Right cardiac atrium (tissue), 5 donors: ENCODE data around the gene WBP1L. TPM values are rescaled to one million over a fixed set of nuclear protein-coding genes. Genes with fewer than 3 reads are reported as not detected.
"Not testable (repeated sequence)": the region's sequence is repeated elsewhere in the genome, so short reads cannot be mapped to it uniquely, and the experiment has no call there.

Experiments
- ATAC-seq, 2 donors: fragments of 200-7000 bp; cut with Tn5 transposase; one replicate each; pipeline versions ENCODE4 v1.8.0 to v1.9.1; 2020; ENCODE audit warnings: moderate library complexity in 2 of 2, mild to moderate bottlenecking in 1 of 2
- DNase-seq, 3 donors: peaks; one replicate each; pipeline ENCODE4 v3.0.0-alpha.2; 2020
- H3K27ac ChIP-seq: one replicate; pipeline ENCODE4 v1.5.1; 2013; ENCODE audit warnings: mild to moderate bottlenecking, low read length, control low read depth, moderate library complexity
- H3K27me3 ChIP-seq: one replicate; pipeline ENCODE4 v1.6.1; 2013; ENCODE audit not compliant: control insufficient read depth, insufficient read depth
- H3K4me1 ChIP-seq: one replicate; pipeline ENCODE4 v1.6.1; 2013; ENCODE audit warnings: low read length; ENCODE audit not compliant: control insufficient read depth, insufficient read depth
- H3K4me3 ChIP-seq: one replicate; pipeline ENCODE4 v1.5.1; 2013; ENCODE audit warnings: low read length, control low read depth
- H3K9me3 ChIP-seq: one replicate; pipeline ENCODE4 v1.6.1; 2013; ENCODE audit warnings: low read length; ENCODE audit not compliant: control insufficient read depth
- WGBS: extraction: QIAGEN DNeasy Blood & Tissue Kit; methylation state at CpG from one replicate; pipeline ENCODE4 v1.1.7; 2013; 5-methylcytosine and 5-hydroxymethylcytosine counted together
- intact Hi-C, 4 donors: fragments of 100-400 bp; cut with DNase I; formaldehyde crosslinking; loops; one replicate each; pipeline versions ENCODE4 v1.11.0 to v1.14.0; 2022 to 2023
- polyA plus RNA-seq: library from polyadenylated mRNA; stranded (reverse); fragments of 200-250 nt; gene quantifications from one replicate; pipeline ENCODE4 v1.2.3, GENCODE V29; 2013
- total RNA-seq, 4 donors: library from RNA; stranded (reverse); fragmentation: NEBNext Ultra II Directional; extraction: Animal tissue kit (Norgen Biotek cat#: 25700); gene quantifications; one replicate each; pipeline ENCODE4 v1.2.1, GENCODE V29; 2021
- donor health status: healthy with polysubstance abuse.
- donor health status: DM: no; HTN: yes; CAD: no.
- donor health status: DM: no; HTN: no; CAD: no.
- donor health status: DM: no; HTN: yes; CAD: no; lungs with severe emphysema.
- donor health status: DM: yes; HTN: yes; CAD: no.

WBP1L gene
- total and polyA plus RNA-seq, 5 donors, result 19.1 to 50.5 (median 36.9) TPM

GRCh38 chr10:102712843-102713538, 30.8 kb upstream of the WBP1L start:
- ATAC-seq, result no peak
- WGBS, result 8% methylated on average over 8 of the region's 8 CpGs
- intact Hi-C loops, result loop anchor here in 2 of 4 donors (5.0 kb wide), 2 partner anchors 41 to 66 kb away; no protein-coding TSS in a partner anchor

GRCh38 chr10:102713539-102713813, 30.3 kb upstream of the WBP1L start:
- H3K4me3 ChIP-seq, result peak overlapping the region; percentile 82
- DNase-seq, result no peak
- no peaks in the 10 kb centered on the region for H3K9me3 ChIP-seq
- H3K4me1 ChIP-seq, result peaks cover under 1% of the 10 kb centered on the region
- peak; percentile 39 to 67 for ATAC-seq
- intact Hi-C loops, result loop anchor here in 2 of 4 donors (5.0 kb wide), 2 partner anchors 41 to 66 kb away; no protein-coding TSS in a partner anchor
- H3K27ac ChIP-seq, result peak overlapping the region; percentile 86
- WGBS, result under 1% methylated on average over 13 of the region's 13 CpGs
- no peaks in the 10 kb centered on the region for H3K27me3 ChIP-seq

More at GRCh38 chr10:102712843-102713538, 30.8 kb upstream of the WBP1L start:
- no peaks in the 10 kb centered on the region for H3K9me3 ChIP-seq
- H3K4me1 ChIP-seq, result no peaks in the 10 kb centered on the region
- H3K27ac ChIP-seq, result peak overlapping the region; percentile 44
- H3K4me3 ChIP-seq, result peak overlapping the region; percentile 82
- no peaks in the 10 kb centered on the region for H3K27me3 ChIP-seq
- DNase-seq, result no peak

- H3K27me3 ChIP-seq, result no peaks in the 10 kb centered on the region
- peak within 1 kb of the TSS; percentile 86 for H3K27ac ChIP-seq
- no peaks in the 10 kb centered on the region for H3K9me3 ChIP-seq
- peak within 1 kb of the TSS; percentile 82 for H3K4me3 ChIP-seq
- H3K4me1 ChIP-seq, result peaks cover 2% of the 10 kb centered on the region
- intact Hi-C loops, result loop anchor here in 2 of 4 donors (5.0 kb wide), 2 partner anchors 42 to 67 kb away; no protein-coding TSS in a partner anchor
- peak; percentile 98 to 99 for ATAC-seq
- DNase-seq, result peak; percentile 99 to 100 (median 99)
- WGBS, result under 1% methylated on average over 62 of the region's 62 CpGs
These were observed 29.7 kb upstream of the WBP1L start, which contains the start of gene ARL3 for GRCh38 chr10:102713814-102714620. Gene ARL3 (minus strand): TSS chr10:102714397. CDS start chr10:102714275, 122 bp downstream.

- 6% methylated on average over 46 of the region's 46 CpGs for WGBS
- no peaks in the 10 kb centered on the region for H3K9me3 ChIP-seq
- no peak for ATAC-seq
- H3K4me3 ChIP-seq, result peak within 1 kb of the TSS; percentile 82
- H3K27me3 ChIP-seq, result no peaks in the 10 kb centered on the region
- intact Hi-C loops, result loop anchor here in 2 of 4 donors (5.0 kb wide), 2 partner anchors 43 to 68 kb away; no protein-coding TSS in a partner anchor
- peak in 1 of 3 donors; percentile 49 for DNase-seq
- H3K27ac ChIP-seq, result peak within 1 kb of the TSS; percentile 86
- peaks cover 2% of the 10 kb centered on the region for H3K4me1 ChIP-seq
These were observed 28.9 kb upstream of the WBP1L start, which contains the start of gene SFXN2 for GRCh38 chr10:102714621-102715455. Gene SFXN2 (plus strand): TSS chr10:102714636. CDS start chr10:102726637, 12,001 bp downstream.

GRCh38 chr10:102715880-102716279, 27.9 kb upstream of the WBP1L start:
- 88% methylated on average over 1 of the region's 1 CpG for WGBS
- no peaks in the 10 kb centered on the region for H3K27me3 ChIP-seq
- intact Hi-C loops, result no loop called here
- no peak for DNase-seq
- H3K27ac ChIP-seq, result no peak overlapping the region
- peaks cover 2% of the 10 kb centered on the region for H3K4me1 ChIP-seq
- no peaks in the 10 kb centered on the region for H3K9me3 ChIP-seq
- H3K4me3 ChIP-seq, result no peak overlapping the region
- ATAC-seq, result no peak

- H3K9me3 ChIP-seq, H3K27me3 ChIP-seq, H3K4me3 ChIP-seq, ATAC-seq, DNase-seq, H3K27ac ChIP-seq, intact Hi-C loops, H3K4me1 ChIP-seq: not testable (repeated sequence)
- WGBS, result 96% methylated on average over 18 of the region's 18 CpGs
These were observed 26.7 kb upstream of the WBP1L start for GRCh38 chr10:102716900-102717565.

- WGBS, result 35% methylated on average over 3 of the region's 3 CpGs
- no peak overlapping the region for H3K4me3 ChIP-seq
- peaks cover 2% of the 10 kb centered on the region for H3K4me1 ChIP-seq
- no peaks in the 10 kb centered on the region for H3K27me3 ChIP-seq
- DNase-seq (peak in 1 of 3 donors; percentile 56), ATAC-seq (no peak)
- intact Hi-C loops, result no loop called here
- H3K9me3 ChIP-seq, result no peaks in the 10 kb centered on the region
- peak overlapping the region; percentile 20 for H3K27ac ChIP-seq
These were observed 25.5 kb upstream of the WBP1L start for GRCh38 chr10:102718220-102718619.

- Histone ChIP-seq H3K9me3 (no peaks in the 10 kb centered on the region), H3K4me3 (no peak overlapping the region), H3K27me3 (no peaks in the 10 kb centered on the region), H3K4me1 (peaks cover 2% of the 10 kb centered on the region), H3K27ac (no peak overlapping the region)
- no peak for DNase-seq
- intact Hi-C loops, result no loop called here
- no peak for ATAC-seq
- 92% methylated on average over 3 of the region's 3 CpGs for WGBS
These were observed 23.4 kb upstream of the WBP1L start for GRCh38 chr10:102720337-102720736.

- peak in 2 of 3 donors; percentile 70 to 75 for DNase-seq
- intact Hi-C loops, result no loop called here
These were observed 22.9 kb upstream of the WBP1L start for GRCh38 chr10:102720775-102721301.

GRCh38 chr10:102721954-102722353, 21.8 kb upstream of the WBP1L start:
- WGBS, result 70% methylated on average over 4 of the region's 4 CpGs
- Histone ChIP-seq H3K4me1 (peaks cover 2% of the 10 kb centered on the region), H3K27me3 (no peaks in the 10 kb centered on the region), H3K27ac (no peak overlapping the region), H3K9me3 (no peaks in the 10 kb centered on the region), H3K4me3 (no peak overlapping the region)
- intact Hi-C loops, result no loop called here
- no peak for DNase-seq
- ATAC-seq, result no peak

More at GRCh38 chr10:102720775-102721301, 22.9 kb upstream of the WBP1L start:
- Histone ChIP-seq H3K9me3 (no peaks in the 10 kb centered on the region), H3K4me3 (no peak overlapping the region), H3K27me3 (no peaks in the 10 kb centered on the region), H3K4me1 (peaks cover 2% of the 10 kb centered on the region), H3K27ac (no peak overlapping the region)
- 57% methylated on average over 6 of the region's 6 CpGs for WGBS
- ATAC-seq, result no peak
